ENCODE data around the gene ABCC12. TPM values are rescaled to one million over a fixed set of nuclear protein-coding genes. Genes with fewer than 3 reads are reported as not detected.

ABCC12 gene
- total RNA-seq, 1 experiment from 2014 or later, result not detected

DNA sequence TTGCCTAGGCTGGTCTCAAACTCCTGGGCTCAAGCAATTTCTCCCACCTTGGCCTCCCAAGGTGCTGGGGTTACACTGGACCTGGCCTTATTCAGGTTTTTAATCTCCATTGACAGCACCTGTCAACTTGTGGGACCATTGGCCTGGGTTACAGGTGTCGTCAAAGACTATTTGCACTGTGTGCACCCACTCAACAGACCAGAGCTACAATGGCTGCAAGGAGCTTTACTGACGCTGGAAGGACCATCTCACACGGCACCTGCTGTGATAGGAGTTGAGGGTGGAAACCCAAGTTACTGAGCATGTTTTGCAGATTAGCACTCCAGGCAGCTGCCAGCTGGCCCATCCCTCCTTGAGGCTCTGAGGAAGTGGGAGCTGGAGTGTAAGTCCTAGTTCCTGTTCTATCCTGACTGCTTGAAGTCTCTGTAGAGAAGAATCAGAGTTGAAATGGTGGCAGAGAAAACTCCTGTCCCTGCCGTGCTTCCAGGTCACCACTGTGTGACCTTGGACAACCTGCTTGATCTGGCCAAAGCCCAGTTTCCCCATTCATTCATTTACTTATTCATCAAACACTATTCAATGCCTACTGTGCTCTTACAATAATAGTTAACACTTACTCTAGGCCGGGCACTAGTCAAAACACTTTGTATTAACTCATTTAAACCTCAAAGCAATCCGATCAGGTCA is 45.9 kb upstream of the ABCC12 start:
- Histone ChIP-seq H3K27ac (ENCODE audit: low read depth, low read length) (no peak overlapping the region), H3K4me2 (ENCODE audit: low read length) (no peak overlapping the region), H2AFZ (ENCODE audit: low read depth, low read length, poor library complexity, severe bottlenecking) (no peak overlapping the region), H3K27me3 (ENCODE audit: insufficient read depth, low read length) (no peaks in the 10 kb centered on the region), H3K9me2 (ENCODE audit: insufficient read depth) (no peaks in the 10 kb centered on the region), H3K79me2 (ENCODE audit: insufficient read depth, low read length) (no peaks in the 10 kb centered on the region), H3K4me1 (ENCODE audit: control insufficient read depth in 1 of 2, insufficient read depth in 2 of 2, low read length in 2 of 2) (peaks cover 0 to 3% of the 10 kb centered on the region in 2 experiments; a peak in 1 of 4 replicates), H4K20me1 (ENCODE audit: insufficient read depth) (no peaks in the 10 kb centered on the region), H3K4me3 (replicated peaks in 1 of 2; ENCODE audit: low read depth in 1 of 2, low read length in 2 of 2) (no peak overlapping the region), H3K9ac (ENCODE audit: low read length) (no peak overlapping the region), H3K9me3 (ENCODE audit: control insufficient read depth in 1 of 2, insufficient read depth in 1 of 2, low read depth in 1 of 2, low read length in 2 of 2) (no peaks in the 10 kb centered on the region), H3K36me3 (ENCODE audit: control insufficient read depth in 1 of 2, insufficient read depth in 2 of 2, low read length in 2 of 2) (no peaks in the 10 kb centered on the region)
- ChIA-PET CTCF (no interaction called here), RAD21 (ENCODE audit: low non-redundant PET in 1 of 2, low total read pairs in 2 of 2, uncharacterized antibody in 2 of 2, unreplicated experiment in 2 of 2) (no interaction called here), POLR2A (no interaction called here)
- no TSS peak for BruUV-seq (replicated peaks)
- no peak for TF ChIP-seq ZFX (IDR thresholded peaks at IDR 0.05)
- TF ChIP-seq, protein P1, sequence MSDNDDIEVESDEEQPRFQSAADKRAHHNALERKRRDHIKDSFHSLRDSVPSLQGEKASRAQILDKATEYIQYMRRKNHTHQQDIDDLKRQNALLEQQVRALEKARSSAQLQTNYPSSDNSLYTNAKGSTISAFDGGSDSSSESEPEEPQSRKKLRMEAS (IDR thresholded peaks at IDR 0.05), result no peak
- TF ChIP-seq JUND (IDR thresholded peaks at IDR 0.05), result no peak
- no peak for TF ChIP-seq EGR1 (IDR thresholded peaks at IDR 0.05; ENCODE audit: low read depth)
- TF ChIP-seq, protein P2, sequence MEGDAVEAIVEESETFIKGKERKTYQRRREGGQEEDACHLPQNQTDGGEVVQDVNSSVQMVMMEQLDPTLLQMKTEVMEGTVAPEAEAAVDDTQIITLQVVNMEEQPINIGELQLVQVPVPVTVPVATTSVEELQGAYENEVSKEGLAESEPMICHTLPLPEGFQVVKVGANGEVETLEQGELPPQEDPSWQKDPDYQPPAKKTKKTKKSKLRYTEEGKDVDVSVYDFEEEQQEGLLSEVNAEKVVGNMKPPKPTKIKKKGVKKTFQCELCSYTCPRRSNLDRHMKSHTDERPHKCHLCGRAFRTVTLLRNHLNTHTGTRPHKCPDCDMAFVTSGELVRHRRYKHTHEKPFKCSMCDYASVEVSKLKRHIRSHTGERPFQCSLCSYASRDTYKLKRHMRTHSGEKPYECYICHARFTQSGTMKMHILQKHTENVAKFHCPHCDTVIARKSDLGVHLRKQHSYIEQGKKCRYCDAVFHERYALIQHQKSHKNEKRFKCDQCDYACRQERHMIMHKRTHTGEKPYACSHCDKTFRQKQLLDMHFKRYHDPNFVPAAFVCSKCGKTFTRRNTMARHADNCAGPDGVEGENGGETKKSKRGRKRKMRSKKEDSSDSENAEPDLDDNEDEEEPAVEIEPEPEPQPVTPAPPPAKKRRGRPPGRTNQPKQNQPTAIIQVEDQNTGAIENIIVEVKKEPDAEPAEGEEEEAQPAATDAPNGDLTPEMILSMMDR (IDR thresholded peaks at IDR 0.05 in 2 of 3, conservative IDR thresholded peaks at IDR 0.05 in 1 of 3; ENCODE audit: borderline replicate concordance in 1 of 3, insufficient read depth in 1 of 3, low read depth in 2 of 3, low read length in 2 of 3), result no peak
- TF ChIP-seq POLR2AphosphoS5 (IDR thresholded peaks at IDR 0.05; ENCODE audit: low read depth, low read length), result no peak
- TF ChIP-seq ZNF274 (IDR thresholded peaks at IDR 0.05; ENCODE audit: low read depth, low read length), result no peak
- no peak for TF ChIP-seq SRF (IDR thresholded peaks at IDR 0.05; ENCODE audit: low read depth)
- TF ChIP-seq ZBTB33 (IDR thresholded peaks at IDR 0.05; ENCODE audit: extremely low read depth, insufficient replicate concordance, low read length), result no peak
- no peak for TF ChIP-seq ELF1 (IDR thresholded peaks at IDR 0.05; ENCODE audit: borderline replicate concordance, low read depth)
- no peak for TF ChIP-seq ATF3 (IDR thresholded peaks at IDR 0.05)
- no peak for ATAC-seq
- DNase-seq (ENCODE audit: low read depth, low spot score), result no peak
- intact Hi-C loops (cut with micrococcal nuclease), result no loop called here

All from HCT116 (cell line).